ENCODE measurements around the gene RACGAP1.
"Not testable (repeated sequence)": the region's sequence is repeated elsewhere in the genome, so short reads cannot be mapped to it uniquely, and the experiment has no call there.

Gene RACGAP1

DNA sequence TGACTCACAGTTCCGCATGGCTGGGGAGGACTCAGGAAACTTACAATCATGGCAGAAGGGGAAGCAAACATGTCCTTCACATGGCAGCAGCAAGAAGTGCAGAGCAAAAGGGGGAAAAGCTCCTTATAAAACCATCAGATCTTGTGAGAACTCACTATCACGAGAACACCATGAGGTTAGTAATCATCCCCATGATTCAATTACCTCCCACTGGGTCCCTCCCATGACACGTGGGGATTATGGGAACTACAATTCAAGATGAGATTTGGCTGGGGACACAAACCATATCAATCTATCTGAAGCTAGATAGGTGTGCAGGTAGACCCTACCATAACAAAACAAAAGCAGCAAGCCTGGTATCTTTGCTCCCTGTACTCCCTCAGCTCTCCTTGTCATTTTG is 38.8 kb downstream of the RACGAP1 start:
- not testable (repeated sequence) for DNase-seq (ENCODE audit: low read depth in 2 of 2)

DNA sequence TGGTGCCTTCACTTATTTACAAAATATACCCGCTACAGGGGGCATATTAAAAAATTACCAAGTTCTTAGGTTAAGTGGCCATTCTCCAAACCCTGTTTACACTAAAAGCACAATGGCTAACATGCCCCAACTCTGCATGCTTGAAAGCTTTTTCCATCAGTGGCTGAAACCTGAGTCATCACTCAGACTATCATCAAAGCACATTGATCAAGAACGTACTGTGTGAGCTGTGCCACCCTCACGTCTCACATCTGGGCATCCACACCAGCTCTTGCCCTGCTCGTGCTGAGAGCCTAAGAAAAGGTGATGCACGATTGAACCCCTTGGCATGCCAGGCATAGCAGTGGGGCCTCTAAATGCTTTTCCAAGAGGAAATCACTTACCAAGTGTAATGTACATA is 39.3 kb downstream of the RACGAP1 start:
- DNase-seq (ENCODE audit: low read depth in 2 of 2) = no peak

DNA sequence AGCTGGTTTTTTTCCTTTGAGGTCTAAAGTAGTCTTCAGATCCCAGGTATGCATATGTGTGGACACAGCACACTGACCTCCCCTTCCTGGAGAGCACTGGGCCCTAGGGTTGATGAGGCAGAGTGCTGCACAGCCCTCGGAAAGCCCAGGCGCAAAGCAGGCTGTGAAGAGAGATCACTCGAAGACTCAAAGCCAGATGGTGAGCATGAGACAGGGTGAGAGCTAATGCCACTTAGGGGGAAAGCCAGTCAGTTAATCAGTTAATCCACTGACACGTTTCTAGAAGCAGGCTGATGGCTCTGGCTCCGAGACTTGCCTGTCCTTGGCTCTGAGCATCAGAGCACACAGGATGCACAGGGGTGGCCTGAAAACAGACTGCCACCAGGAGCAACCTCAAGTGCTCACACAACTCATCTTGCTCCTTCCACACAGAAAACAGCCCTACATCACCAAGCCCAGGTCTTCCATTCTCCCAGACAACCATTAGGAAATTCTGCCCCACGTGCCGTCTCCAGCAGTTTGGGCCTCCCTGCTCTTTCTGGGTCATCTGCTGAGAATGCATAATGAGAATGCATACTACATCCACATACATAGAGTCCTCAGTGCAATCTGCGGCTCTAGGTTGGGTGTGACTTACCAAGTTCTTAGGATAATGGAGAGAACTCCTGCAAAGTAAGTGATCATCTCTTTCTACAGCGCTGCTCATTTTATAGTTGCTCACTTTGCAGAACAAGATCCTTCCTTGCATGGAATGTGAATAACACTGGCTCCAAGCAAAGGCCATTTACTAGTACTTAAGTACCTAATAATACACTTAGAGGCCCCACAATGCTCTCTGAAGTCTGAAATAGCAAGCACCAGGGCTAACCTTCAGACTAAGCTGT is 40.6 kb downstream of the RACGAP1 start:
- no peak for DNase-seq (ENCODE audit: low read depth in 2 of 2)

DNA sequence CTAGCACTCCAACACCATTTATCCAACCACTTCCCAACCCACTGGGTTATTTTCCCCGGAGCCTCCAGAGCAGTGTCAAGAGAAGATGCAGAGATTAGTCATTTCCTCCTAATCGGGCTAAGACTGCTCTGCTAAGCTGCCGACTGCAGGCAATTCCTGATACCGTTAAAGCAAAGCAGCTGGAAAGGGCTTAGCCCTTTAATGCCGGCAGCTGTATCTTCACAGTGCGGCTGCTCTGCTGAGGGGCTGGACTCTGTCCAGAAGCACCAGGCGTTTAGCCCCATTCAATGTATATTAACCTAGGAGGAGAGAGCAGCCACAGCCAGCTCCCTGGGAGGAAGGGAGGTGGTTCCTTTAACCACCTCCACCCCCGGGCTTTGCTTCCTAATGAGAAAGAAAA is 41.4 kb downstream of the RACGAP1 start:
- DNase-seq (ENCODE audit: low read depth in 2 of 2) = no peak

DNA sequence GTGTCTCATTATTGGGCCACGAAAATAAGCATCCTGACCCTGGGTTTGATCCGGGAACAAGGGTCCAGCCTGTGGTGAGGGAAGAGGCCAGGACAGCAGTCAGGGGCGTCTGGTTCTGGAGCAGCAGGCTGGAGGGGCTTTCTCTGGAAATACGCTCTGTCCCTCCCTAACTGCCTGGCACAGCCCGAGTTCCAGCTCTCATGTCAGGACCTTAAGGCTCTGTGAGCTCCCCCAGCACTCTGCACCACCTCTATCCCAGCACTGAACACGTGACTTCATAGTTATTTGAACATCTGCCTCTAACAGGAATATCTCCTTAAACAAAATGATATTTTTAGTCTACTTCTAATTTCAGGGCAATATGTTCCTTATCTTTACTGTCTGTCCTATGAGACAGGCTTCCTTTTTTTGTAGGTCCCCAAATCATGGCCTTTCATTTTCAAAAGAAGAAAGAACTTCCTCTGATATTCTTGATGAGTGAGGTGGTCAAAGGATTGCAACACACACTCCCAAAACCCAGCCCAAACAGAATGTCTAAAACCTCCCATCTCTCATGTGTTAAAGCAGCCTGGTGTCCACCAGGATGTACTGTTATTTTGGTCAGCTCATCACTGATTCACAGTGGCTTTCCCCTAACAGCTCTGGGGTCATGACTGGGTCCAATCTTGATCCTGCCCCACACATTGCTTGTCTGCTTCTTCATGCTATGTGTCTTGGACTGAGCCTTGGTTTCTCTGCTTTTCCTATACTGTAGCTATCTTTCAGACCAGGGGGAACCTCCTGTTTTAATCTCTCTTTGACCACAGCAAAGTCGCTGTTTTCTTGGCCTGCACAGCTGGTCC is 42.8 kb downstream of the RACGAP1 start:
- DNase-seq (ENCODE audit: low read depth in 2 of 2) = no peak

DNA sequence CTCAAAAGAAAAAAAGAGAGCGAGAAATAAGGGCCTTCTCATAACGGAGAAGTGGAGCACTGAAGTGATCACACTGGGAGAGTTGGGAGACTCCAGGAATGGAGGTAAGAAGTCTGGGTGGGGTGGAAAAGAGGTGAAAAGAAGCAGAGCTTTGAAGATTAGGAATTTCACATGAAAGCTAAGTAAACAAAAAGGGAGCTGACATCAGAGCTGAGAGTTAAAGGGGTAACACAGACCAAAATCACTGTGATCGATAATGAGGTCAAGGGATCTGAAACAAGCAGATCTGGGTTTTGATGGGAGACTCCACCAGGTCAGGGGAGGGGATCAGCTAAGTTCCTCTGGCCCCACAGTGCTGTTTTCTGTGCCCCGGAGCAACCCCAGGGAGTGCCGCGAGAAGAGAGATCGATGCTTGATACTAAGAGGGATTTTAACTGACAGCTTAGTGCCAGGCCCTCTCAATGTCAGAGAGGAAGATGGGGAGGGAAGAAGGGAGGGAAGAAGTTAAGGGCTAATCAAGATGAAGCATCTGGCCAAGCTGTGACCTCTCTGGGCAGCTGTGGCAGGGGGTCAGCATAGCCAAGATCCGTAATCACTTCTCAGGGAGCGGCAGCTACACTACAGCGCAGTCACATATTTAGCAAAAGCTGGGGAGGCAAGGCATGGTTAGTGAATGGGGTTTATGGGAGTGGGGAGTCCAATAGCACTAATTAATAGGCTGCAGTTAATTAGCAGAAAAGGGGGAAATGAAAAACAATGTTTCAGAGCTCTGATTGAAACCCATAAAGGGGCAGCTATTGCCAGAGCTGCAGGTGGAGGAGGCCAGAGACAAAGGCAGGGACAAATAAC is 44.6 kb downstream of the RACGAP1 start:
- no peak for DNase-seq (ENCODE audit: low read depth in 2 of 2)

DNA sequence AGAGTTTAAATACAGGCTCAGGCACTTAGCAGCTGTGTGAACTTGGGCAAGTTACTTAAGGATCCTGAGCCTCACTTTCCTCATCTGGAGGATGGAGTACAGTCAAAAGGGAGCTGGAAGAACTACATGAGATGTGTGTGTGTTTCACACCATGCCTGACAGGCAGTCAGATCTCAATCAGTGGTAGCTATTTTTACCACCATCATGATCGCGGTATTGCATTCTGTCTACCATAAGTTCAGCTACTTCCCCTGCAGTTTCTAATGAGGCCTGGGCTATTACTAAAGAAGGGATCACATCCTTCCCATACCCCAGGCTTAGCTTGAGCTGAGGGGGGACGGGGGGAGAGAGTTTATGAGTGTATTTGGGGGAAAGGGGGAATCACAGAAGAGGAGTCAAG is 45.5 kb downstream of the RACGAP1 start:
- no peak for DNase-seq (ENCODE audit: low read depth in 2 of 2)

DNA sequence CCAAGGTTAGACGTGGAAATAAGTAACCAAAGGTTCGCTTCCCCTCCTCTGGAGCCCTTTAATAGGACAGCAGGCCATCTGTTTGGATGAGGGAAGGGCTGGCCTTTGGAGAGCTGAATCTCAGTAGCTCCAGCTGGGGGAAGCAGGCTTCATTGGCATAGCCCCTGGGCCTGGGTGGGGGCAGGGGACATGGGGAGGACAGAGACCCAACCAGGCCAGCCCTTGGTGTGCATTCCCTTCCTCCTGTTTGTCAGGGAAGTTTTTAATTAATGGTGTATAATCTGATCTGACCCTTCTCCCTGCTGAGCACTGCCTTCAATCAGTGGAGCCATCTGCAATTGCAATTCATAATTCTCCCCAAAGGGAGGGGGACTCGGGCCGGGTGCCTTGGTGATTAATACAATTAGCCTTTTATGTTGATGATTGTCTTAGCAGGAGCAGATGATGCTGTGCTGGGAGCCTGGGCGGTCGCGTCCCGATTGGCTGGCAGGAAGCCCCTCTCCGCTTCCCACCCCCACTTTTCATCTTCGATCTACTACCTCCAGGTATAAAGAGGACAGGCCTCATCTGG is 46.2 kb downstream of the RACGAP1 start:
- no peak for DNase-seq (ENCODE audit: low read depth in 2 of 2)

DNA sequence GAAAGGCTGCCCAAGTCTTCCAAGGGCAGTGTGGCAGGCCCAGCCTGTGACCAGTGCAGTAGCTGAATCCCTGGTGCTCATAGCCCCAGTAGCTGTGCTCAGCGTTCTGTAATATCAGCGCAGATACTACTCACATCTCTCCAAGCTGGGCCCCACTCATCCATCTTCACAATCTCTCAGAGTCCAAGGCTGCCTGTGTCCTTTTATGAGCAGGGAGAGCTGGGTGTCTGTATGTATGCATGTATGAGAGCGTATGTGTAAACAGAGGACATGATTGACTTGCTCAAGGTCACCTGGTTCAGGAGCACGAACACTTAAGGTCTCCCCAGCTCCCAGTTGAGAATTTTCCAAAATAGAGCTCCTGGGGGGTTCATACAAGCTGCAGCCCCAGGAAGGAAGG is 47.2 kb downstream of the RACGAP1 start:
- no peak for DNase-seq (ENCODE audit: low read depth in 2 of 2)

DNA sequence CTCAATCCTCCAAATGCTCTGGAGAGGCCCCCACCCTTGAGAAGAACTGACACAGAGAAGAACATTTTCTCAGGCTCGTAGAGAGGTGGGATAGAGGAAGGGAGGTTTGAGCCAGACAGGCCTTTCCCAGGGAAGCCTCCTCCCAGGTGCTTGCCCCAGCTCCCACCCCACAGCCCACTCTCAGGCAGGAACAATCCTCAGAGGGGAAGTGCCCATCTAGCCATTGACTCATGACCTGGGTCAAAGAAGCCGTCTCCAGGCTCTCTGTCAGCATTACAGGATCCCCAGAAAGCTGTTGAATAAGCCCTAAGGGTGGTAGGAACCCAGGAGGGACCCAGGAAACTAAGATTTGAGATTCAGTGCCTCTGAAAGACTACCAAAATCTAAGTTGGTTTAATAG is 48.7 kb downstream of the RACGAP1 start:
- no peak for DNase-seq (ENCODE audit: low read depth in 2 of 2)

DNA sequence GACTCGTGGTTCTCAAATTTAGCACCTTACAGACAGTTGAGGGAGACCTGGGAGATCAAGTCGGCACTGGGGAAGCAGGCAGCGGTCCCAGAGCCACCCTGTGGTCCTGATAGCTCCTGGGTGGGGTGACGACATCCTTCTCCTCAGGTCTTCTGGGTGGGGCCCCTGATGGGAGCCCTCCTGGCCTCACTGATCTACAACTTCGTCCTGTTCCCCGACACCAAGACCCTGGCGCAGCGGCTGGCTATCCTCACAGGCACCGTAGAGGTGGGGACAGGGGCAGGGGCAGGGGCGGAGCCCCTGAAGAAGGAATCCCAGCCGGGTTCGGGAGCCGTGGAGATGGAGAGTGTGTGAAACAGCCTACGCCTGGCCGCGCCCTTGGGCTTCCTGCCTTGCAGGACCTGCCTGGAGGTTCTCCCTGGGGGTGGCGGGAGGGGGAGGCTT is 50.0 kb downstream of the RACGAP1 start:
- no peak for DNase-seq (ENCODE audit: low read depth in 2 of 2)

DNA sequence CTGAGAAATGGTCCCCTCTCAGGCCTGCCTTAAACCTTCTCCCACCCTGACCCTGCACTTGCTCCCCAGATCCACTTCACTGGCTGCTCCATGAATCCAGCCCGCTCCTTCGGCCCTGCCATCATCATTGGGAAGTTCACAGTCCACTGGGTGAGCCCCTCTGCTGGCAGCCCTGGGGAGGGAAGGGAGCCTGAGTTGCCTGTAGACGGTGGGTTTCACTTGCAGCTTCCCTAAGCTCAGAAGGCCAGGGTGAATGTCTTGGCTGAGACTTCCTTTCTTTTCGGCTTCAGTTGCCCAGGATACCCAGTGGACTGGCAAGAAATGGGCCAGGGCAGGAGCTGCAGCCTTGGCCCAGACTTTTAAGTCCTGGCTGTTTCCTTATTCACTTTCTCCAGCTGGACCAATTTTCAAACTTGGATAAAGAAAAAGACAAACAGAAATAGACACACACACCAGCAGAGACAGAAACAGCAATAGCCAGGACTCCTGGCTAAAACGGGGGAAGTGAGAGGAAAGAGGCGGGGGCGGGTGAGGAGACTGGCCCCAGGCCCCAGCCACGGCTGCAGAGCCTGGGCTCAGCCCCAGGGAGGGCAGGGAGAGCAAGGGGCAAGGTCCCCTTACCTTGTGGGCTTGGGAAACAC is 50.5 kb downstream of the RACGAP1 start:
- DNase-seq (ENCODE audit: low read depth in 2 of 2) = no peak

DNA sequence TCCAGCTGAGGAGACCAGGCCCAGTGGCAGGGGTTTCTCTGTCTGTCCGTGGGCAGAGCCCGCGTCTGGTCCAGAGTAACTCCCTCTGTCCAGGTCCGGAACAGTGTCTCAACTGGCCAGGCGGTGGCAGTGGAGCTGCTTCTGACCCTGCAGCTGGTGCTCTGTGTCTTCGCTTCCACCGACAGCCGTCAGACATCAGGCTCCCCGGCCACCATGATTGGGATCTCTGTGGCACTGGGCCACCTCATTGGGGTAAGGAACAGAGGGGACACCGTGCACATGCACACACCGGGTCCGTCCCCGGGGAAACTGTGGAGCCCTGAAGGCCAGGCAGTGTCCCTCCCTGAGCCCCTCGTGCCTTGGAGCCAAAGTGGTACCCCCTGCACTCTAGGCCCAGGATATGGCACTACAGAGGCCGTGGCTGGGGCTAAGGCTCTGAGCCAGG is 51.0 kb downstream of the RACGAP1 start:
- no peak for DNase-seq (ENCODE audit: low read depth in 2 of 2)

DNA sequence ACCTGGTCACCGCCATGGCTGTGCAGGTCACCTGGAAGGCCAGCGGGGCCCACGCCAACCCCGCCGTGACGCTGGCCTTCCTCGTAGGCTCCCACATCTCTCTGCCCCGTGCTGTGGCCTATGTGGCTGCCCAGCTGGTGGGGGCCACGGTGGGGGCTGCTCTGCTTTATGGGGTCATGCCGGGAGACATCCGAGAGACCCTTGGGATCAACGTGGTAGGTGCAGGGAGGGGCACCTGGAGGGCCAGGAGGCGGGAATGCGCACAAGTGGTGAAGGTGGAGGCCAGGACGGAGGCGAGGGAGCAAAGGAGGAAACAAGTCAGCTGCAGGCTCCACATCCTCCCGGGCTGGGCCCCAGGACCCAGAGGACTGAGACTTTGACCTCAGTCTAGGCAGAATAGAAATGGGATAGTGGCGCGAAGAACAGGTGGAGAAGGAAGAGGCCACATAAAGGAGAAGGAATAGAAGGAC is 51.9 kb downstream of the RACGAP1 start:
- no peak for DNase-seq (ENCODE audit: low read depth in 2 of 2)

DNA sequence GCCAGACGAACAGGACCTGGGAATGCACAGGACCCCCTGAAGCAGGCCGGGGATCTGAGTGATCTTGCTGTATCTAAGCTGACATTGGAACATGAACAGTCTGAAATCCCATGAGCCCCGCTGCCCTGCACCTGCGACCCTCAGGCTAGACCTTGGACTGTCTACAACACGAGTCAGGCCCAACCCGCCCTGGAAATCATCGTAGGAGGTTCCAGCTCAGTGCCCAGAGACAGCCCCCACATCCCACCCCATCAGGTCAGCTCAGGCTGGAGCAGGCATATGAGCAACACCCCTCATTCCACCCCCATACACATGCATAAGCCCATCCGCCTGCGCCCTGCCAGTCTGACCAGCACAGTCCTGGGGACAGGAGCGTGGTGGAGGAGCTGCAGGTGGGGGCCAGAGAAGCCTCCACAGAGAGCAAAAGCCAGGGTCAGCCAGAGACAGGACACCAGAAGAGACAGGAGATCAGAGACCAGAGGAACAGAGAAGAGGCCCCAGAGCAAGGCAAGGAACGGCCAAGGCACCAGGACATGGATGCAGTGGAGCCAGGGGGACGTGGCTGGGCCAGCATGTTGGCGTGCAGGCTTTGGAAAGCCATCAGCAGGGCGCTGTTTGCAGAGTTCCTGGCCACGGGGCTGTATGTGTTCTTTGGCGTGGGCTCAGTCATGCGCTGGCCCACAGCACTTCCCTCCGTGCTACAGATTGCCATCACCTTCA is 52.5 kb downstream of the RACGAP1 start, which contains the start of gene AQP6:
AQP6 (plus strand) TSS at position 307 of the 720 bp plus-strand sequence; CDS start at position 534, 227 bp downstream.
- no peak for DNase-seq (ENCODE audit: low read depth in 2 of 2)

DNA sequence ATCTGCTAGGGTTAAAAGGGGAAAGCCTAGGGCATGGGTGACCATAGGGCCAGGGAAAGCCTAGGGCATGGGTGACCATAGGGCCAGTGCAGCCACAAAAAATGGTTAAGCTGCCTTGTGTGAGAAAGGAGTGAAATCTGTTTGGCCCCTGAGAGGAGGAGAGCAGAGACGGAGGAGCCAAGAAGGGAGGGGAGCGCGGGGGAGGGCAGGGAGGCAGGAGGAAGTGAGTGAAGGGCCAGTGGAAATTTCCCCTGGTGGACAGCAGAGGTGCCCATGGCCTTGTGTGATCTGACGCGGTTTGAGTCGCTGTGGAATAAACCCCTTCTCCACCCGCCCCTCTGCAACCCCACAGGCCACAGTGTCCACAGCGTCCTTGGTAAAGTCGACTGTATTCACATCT is 53.2 kb downstream of the RACGAP1 start:
- no peak for DNase-seq (ENCODE audit: low read depth in 2 of 2)

DNA sequence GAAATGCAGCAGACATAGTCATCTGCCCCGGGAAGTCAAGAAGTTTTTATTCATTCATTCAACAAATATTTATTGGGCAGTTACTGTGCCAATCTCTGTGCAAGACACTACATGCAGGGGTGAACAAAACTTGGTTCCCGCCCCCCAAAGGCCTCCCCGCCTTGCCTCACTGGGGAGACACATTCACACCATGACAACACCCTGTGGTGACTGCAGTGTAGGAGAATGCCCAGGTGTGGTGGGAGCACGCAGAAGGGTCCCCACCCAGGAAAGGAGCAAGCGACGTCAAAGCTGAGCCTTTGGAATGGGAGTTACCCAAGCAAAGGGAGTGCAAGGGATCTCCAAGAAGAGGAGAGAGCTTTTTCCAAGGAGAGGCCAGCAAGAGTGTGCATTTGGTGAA is 54.2 kb downstream of the RACGAP1 start:
- no peak for DNase-seq (ENCODE audit: low read depth in 2 of 2)

DNA sequence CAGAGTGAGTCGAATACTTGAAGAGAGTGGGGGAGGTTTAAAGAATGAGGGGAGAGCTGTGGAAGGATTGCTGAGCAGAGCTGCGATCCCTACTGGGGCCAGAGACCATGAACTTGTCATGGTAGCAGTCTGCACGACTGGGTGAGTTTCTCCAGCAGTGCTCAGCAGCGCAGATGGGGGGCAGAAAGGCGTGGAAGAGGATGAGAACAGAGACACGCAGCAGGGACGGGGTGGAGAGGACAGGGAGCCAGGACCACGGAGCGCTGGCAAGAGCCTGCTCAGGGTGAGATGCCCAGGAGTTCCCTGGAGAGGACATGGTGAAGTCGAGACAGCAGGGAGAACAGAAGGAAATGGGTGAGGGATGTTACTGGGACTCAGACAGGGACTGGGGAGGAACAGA is 54.6 kb downstream of the RACGAP1 start:
- no peak for DNase-seq (ENCODE audit: low read depth in 2 of 2)

DNA sequence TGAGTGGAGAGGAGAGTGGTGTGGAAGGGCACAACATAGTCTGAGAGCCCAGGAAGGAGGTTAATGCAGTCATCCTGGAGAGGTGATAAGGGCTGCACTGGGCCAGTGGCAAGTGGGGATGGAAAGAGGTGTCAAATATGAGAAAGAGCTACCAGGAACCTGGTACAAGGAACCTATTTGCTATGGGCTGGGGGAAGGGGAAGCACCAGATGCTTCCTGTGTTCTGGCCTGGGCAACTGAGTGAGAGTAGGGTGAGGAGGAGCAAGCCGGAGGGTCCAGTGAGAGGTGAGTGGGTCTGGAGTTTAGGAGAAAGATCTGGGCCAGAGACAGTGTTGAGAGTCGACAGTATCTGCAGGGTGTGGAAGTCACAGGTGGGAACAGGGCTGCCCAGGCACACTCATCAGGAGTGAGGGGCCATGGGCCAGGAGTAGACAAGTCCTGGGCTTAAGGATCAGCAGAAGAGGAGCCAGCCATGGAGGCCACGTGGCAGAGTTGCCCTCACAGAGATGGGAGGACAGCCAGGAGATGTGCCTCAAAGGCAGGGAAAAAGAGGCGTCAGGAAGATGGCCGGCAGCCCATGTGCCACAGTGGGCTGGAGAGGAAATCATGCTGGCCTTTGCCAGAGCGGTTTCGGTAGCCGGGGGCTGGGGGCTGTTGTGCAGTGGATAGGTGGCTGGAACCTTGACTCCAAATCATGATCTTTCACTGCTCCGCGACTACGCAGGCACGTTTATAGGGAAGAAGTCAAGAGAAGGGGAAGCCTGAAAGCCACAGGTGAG is 55.5 kb downstream of the RACGAP1 start:
- no peak for DNase-seq (ENCODE audit: low read depth in 2 of 2)
